ENCODE results near the gene PIP4K2A.

GRCh38 chr10:22629852-22630233 lies 84.5 kb downstream of the PIP4K2A start:
- TF ChIP-seq SUZ12 (IDR thresholded peaks at IDR 0.05; ENCODE audit: extremely low read depth, insufficient read depth, insufficient read length) (no peak), ZNF274 (IDR thresholded peaks at IDR 0.05; ENCODE audit: low read depth, low read length) (no peak)
